Testis (tissue), 2 donors: ENCODE measurements around the gene UGT2A1.

Experiments used
- POLR2A ChIP-seq: fragments of 450-650 bp; IDR thresholded peaks from one replicate; pipeline ENCODE4 v1.6.1; 2017; ENCODE audit warnings: antibody characterized with exemption, mild to moderate bottlenecking, moderate library complexity
- TF ChIP-seq, protein P1 (sequence below), 3 experiments: fragments of 450-650 bp in 2 of 3; fragments of 200-600 bp in 1 of 3; sonication (generic) in 1 of 3; IDR thresholded peaks; one replicate each; pipeline ENCODE4 v1.5.1; 2016 to 2019; ENCODE audit warnings: antibody characterized with exemption in 3 of 3, mild to moderate bottlenecking in 2 of 3, moderate library complexity in 1 of 3

GRCh38 chr4:69546134-69546765 lies 106.8 kb downstream of the UGT2A1 start:
- TF ChIP-seq, protein P1, sequence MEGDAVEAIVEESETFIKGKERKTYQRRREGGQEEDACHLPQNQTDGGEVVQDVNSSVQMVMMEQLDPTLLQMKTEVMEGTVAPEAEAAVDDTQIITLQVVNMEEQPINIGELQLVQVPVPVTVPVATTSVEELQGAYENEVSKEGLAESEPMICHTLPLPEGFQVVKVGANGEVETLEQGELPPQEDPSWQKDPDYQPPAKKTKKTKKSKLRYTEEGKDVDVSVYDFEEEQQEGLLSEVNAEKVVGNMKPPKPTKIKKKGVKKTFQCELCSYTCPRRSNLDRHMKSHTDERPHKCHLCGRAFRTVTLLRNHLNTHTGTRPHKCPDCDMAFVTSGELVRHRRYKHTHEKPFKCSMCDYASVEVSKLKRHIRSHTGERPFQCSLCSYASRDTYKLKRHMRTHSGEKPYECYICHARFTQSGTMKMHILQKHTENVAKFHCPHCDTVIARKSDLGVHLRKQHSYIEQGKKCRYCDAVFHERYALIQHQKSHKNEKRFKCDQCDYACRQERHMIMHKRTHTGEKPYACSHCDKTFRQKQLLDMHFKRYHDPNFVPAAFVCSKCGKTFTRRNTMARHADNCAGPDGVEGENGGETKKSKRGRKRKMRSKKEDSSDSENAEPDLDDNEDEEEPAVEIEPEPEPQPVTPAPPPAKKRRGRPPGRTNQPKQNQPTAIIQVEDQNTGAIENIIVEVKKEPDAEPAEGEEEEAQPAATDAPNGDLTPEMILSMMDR (IDR thresholded peaks at IDR 0.05) = no peak
- TF ChIP-seq POLR2A = no peak
